H1 (cell line): ENCODE data around the gene SHMT2. TPM values are rescaled to one million over a fixed set of nuclear protein-coding genes. Genes with fewer than 3 reads are reported as not detected.

ENCODE experiments used
- ASH2L ChIP-seq: fragments of 200-600, 300-600 bp; sonication (generic); IDR thresholded peaks from one replicate; pipeline ENCODE4 v1.7.1; 2017; ENCODE audit warnings: low read length
- CEBPB ChIP-seq: IDR thresholded peaks from 2 replicates; pipeline ENCODE4 v1.6.1; 2012; ENCODE audit warnings: low read depth, low read length
- CHD2 ChIP-seq: IDR thresholded peaks from 2 replicates; pipeline ENCODE4 v1.6.1; 2012; ENCODE audit warnings: low read length, improper control_type of control experiment
- EP300 ChIP-seq, 2 experiments: IDR thresholded peaks; 1 replicate in 1 of 2; 2 replicates in 1 of 2; pipeline ENCODE4 v1.6.1; 2011 to 2012; ENCODE audit warnings: low read depth in 2 of 2, low read length in 2 of 2, mild to moderate bottlenecking in 2 of 2, borderline replicate concordance in 1 of 2, inconsistent platforms in 1 of 2, moderate library complexity in 1 of 2
- EZH2 ChIP-seq: fragments of 200-600 bp; sonication (generic); IDR thresholded peaks from 2 replicates; pipeline ENCODE4 v1.7.1; 2012; ENCODE audit warnings: low read depth, mild to moderate bottlenecking, moderate library complexity, low read length, inconsistent platforms; ENCODE audit not compliant: severe bottlenecking
- RFX5 ChIP-seq: IDR thresholded peaks from 2 replicates; pipeline ENCODE4 v1.6.1; 2011; ENCODE audit warnings: low read depth, low read length, improper control_type of control experiment, borderline replicate concordance
- RNF2 ChIP-seq: fragments of 200-900, 300-1000 bp; sonication (generic); IDR thresholded peaks from 2 replicates; pipeline ENCODE4 v1.7.1; 2016; ENCODE audit warnings: borderline replicate concordance, low read depth, mild to moderate bottlenecking, antibody characterized with exemption, low read length; ENCODE audit not compliant: poor library complexity, severe bottlenecking; ENCODE audit errors: missing control alignments
- RXRA ChIP-seq: IDR thresholded peaks from 2 replicates; pipeline ENCODE4 v1.6.1; 2011; ENCODE audit warnings: low read depth, mild to moderate bottlenecking, low read length, moderate library complexity; ENCODE audit not compliant: insufficient read depth
- YY1 ChIP-seq: IDR thresholded peaks from 2 replicates; pipeline ENCODE4 v1.6.1; 2011; ENCODE audit warnings: low read depth, mild to moderate bottlenecking, low read length
- polyA plus RNA-seq, 7 experiments: library from polyadenylated mRNA; depleted of rRNA in 3 of 7; stranded (reverse) in 5 of 7; unstranded in 2 of 7; fragments of >200 nt in 5 of 7; fragments of 200-250 nt in 2 of 7; gene quantifications; 1 replicate in 5 of 7; 2 replicates in 1 of 7; 4 replicates in 1 of 7; pipeline versions ENCODE4 v1.2.1 to v1.2.3, GENCODE V29; 2011 to 2013; ENCODE audit warnings: missing spikeins in 2 of 7, mixed read lengths in 2 of 7
- total RNA-seq: library from RNA; stranded (reverse); fragmentation: NEBNext Ultra II Directional; extraction: Animal tissue kit (Norgen Biotek cat#: 25700); gene quantifications from 2 replicates; pipeline ENCODE4 v1.2.1, GENCODE V29; 2021
- TF ChIP-seq, protein P1 (sequence below): IDR thresholded peaks from 2 replicates; pipeline ENCODE4 v1.6.1; 2012; ENCODE audit warnings: inconsistent platforms
- TF ChIP-seq, protein P2 (sequence below): IDR thresholded peaks from 2 replicates; pipeline ENCODE4 v1.6.1; 2012; ENCODE audit warnings: low read length, inconsistent platforms
- TF ChIP-seq, protein P3 (sequence below), 3 experiments: IDR thresholded peaks; 1 replicate in 2 of 3; 2 replicates in 1 of 3; pipeline versions ENCODE4 v1.5.1 to v1.6.1; 2011; ENCODE audit warnings: low read length in 3 of 3, mild to moderate bottlenecking in 3 of 3, inconsistent platforms in 2 of 3, low read depth in 1 of 3, moderate library complexity in 1 of 3; ENCODE audit not compliant: insufficient read depth in 1 of 3; ENCODE audit errors: control extremely low read depth in 1 of 3

Gene SHMT2
- total and polyA plus RNA-seq, 2 of the 8 experiments (the other 6 are each of a cell fraction or from before 2014, with no cell fraction given), result 274 to 520 TPM

DNA sequence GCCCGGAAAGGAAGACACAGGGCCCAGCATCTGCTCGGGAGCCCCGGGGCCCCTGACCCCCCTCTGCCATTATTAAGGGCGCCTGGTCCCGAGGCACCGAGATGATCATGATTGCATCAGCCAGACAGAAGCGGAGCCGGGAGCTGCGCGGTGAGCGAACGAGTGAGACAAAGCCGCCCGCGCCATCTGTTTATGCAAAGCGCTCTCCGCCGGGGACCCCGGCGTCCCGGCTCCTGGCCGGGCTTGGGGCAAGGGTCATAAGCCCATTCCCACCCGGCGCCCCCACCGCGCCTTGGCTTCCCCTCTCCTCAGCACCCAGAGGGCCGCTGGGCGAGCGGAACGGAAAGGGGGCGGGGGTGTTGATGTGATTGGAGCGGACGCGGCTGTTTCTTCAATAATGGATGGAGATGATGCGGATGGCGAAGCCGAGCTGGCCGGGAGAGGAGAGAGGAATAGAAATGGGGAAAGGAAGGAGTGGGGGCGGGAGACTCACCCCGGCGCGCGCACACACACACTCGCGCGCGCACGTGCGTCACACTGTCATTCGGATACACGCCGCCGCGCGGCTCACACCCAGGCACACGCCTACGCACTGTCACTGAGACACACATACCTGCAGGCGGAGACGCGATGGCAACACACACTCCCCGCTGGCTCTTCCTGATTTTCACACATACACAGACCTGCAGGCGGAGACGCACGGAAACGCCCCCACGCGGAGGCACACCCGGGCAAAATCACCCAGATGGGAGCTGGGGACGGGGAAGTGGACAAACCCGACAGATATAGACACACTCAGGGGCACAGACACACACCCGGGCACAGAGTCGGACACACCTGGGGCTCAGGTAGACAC lies 10.8 kb downstream of the SHMT2 start (continued):
- TF ChIP-seq, protein P1, sequence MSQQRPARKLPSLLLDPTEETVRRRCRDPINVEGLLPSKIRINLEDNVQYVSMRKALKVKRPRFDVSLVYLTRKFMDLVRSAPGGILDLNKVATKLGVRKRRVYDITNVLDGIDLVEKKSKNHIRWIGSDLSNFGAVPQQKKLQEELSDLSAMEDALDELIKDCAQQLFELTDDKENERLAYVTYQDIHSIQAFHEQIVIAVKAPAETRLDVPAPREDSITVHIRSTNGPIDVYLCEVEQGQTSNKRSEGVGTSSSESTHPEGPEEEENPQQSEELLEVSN, result no peak; the same call in 1 of the 2 replicates
- TF ChIP-seq ASH2L (peak; percentile 37), EP300 (IDR thresholded peaks at IDR 0.05; ENCODE audit: borderline replicate concordance in 1 of 2, low read depth in 2 of 2, low read length in 2 of 2) (no peak), CHD2 (no peak), YY1 (no peak), EZH2 (no peak), CEBPB (peak; percentile 70), RNF2 (peak; percentile 0), RXRA (no peak), RFX5 (no peak)
- TF ChIP-seq, protein P2, sequence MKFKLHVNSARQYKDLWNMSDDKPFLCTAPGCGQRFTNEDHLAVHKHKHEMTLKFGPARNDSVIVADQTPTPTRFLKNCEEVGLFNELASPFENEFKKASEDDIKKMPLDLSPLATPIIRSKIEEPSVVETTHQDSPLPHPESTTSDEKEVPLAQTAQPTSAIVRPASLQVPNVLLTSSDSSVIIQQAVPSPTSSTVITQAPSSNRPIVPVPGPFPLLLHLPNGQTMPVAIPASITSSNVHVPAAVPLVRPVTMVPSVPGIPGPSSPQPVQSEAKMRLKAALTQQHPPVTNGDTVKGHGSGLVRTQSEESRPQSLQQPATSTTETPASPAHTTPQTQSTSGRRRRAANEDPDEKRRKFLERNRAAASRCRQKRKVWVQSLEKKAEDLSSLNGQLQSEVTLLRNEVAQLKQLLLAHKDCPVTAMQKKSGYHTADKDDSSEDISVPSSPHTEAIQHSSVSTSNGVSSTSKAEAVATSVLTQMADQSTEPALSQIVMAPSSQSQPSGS, result no peak
- TF ChIP-seq, protein P3, sequence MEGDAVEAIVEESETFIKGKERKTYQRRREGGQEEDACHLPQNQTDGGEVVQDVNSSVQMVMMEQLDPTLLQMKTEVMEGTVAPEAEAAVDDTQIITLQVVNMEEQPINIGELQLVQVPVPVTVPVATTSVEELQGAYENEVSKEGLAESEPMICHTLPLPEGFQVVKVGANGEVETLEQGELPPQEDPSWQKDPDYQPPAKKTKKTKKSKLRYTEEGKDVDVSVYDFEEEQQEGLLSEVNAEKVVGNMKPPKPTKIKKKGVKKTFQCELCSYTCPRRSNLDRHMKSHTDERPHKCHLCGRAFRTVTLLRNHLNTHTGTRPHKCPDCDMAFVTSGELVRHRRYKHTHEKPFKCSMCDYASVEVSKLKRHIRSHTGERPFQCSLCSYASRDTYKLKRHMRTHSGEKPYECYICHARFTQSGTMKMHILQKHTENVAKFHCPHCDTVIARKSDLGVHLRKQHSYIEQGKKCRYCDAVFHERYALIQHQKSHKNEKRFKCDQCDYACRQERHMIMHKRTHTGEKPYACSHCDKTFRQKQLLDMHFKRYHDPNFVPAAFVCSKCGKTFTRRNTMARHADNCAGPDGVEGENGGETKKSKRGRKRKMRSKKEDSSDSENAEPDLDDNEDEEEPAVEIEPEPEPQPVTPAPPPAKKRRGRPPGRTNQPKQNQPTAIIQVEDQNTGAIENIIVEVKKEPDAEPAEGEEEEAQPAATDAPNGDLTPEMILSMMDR (IDR thresholded peaks at IDR 0.05; ENCODE audit: control extremely low read depth in 1 of 3, insufficient read depth in 1 of 3, low read depth in 1 of 3, low read length in 3 of 3), result no peak
